ENCODE measurements around the gene TPH2.

Gene TPH2

DNA sequence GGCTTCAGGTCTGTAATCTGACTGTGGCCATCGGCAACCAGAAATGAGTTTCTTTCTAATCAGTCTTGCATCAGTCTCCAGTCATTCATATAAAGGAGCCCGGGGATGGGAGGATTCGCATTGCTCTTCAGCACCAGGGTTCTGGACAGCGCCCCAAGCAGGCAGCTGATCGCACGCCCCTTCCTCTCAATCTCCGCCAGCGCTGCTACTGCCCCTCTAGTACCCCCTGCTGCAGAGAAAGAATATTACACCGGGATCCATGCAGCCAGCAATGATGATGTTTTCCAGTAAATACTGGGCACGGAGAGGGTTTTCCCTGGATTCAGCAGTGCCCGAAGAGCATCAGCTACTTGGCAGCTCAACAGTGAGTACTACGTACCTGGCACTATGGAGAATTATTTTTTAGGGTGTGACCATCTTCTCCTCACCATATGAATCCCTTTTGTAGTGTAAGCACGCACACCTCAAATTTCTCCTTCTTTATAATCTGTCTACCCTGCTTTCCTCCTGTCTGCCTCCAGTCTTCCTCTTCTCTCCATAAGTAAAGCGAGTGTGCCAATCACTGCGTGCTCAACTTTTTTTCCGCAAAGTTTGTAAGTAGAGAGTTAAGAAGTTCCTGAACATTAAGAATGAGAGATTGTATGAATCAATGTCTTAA, at the start of gene TPH2:
TSS of gene TPH2 (plus strand) at position 118 of the 658 bp plus-strand sequence. CDS start at position 260, 142 bp downstream.
- DNase-seq (ENCODE audit: low spot score) = peak; percentile 87

DNA sequence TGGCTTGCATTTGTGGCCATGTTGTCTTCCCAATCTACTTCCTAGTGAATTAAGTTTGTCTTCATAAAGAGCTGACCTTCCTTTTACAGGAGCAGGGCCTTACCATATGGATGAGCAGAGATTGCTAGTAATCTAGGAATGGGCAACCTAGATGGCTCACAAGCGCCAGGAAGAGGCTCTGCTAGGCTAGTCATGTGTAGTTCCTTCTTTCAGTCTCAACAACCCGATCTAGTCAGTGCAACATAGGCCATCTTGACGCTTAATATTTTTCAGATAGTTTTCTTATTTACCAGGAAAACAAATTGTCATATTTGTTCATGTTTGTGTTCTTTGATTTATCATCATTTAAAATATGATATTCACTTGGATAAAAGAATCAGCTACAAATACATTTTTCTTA, 48.2 kb upstream of the TPH2 start:
- no peak for DNase-seq (ENCODE audit: low spot score)

DNA sequence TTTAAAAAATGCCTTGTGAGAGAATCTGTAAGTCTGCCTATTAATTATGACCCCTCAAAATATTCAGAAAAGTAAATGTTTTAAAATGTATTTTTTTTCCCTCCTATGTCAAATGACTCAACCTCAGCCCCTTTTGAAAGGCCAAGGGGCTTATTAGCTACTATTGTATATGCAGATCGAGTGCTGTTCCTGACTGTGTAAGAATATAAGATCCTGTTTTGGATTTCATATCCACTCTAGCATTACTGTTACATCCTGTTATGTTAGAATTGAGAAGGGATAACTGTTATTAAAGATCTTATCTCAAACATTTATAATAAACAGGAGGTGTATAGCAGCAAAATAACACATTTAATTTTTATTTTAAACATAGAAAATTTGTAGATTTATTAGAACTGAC, 46.6 kb upstream of the TPH2 start:
- DNase-seq (ENCODE audit: low spot score) = no peak

DNA sequence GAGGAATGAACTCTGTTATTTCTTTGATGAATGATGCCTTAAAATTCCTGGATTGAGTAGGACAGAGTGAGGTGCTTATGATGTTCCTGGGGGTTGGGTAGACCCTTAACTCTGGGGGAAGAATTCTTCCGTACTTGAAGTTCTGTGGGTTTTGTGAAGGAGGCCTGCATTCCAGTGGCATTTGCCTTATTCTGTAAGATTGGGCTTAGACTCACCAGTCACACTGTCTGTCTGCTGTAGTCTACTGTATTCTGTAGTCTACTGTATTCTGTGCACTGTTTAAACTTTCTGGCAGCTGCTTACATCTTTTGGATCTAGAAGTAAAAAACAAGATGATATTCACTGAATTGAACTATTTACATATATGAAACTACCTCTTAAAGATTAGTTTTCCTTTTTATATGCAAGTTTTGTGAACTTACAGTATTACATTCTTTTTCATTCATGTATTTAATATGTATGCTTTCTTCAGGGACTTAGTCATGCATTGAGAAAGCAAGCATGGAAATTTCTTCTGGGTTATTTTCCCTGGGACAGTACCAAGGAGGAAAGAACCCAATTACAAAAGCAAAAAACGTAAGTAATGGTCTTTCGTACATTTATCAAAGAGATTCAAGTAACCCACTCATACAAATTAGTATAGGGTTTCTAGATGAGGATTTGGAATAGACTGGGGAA, 42.3 kb upstream of the TPH2 start:
- DNase-seq (ENCODE audit: low spot score) = no peak

DNA sequence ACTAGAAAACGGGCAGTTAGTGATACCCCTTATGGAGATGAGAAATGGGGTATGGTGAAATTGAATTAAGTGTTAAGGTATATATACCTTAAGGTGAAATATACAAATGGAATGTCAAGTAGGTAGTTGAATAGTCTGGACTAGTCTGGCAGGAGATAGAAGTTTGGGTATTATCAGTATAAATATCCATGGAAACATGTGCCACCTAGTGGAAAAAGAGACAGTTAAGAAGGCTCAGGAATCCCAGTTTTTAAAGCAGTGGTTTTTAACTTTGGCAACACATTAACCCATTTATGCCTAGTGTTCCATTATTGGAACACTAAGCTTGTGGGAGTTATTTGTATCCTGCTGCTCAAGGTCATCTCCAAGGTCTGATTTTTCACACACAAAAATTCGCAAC, 38.6 kb upstream of the TPH2 start:
- peak; percentile 7 for DNase-seq (ENCODE audit: low spot score)

DNA sequence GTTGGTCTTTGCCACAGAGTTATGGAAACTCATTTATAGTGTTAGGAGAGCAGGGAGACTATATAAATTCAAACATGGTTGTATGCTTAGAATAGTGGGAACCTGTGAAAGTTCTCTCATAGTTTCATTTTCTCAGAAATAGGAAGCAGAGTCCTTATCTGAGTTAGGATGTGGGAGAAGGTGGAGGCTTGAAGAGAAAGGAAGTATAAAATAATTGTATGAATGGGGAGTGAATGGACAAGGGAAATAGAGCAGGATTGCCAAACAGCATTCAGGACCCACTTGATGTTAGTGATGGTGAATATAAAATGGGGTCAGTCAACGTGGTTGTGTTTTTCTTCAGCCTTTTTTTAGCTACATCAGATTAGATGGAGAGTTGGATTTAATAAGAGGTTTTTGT, 34.0 kb upstream of the TPH2 start:
- DNase-seq (ENCODE audit: low spot score) = no peak

DNA sequence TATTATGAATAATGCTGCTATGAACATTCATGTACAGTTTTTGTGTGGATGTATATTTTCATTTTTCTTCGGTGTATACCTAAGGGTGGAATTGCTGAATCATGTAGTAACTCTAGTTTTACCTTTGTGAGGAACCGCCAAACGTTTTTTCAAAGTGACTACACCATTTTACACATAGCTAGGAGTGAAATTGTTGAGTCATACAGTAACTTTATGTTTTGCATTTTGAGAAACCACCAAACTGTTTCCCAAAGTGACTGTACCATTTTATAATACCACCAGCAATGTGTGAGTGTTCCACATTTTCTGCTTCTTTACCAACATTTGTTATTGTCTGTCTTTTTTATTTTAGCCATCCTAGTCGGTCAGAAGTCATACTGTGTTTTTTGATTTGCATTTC, 3.1 kb upstream of the TPH2 start:
- DNase-seq (ENCODE audit: low spot score) = no peak

DNA sequence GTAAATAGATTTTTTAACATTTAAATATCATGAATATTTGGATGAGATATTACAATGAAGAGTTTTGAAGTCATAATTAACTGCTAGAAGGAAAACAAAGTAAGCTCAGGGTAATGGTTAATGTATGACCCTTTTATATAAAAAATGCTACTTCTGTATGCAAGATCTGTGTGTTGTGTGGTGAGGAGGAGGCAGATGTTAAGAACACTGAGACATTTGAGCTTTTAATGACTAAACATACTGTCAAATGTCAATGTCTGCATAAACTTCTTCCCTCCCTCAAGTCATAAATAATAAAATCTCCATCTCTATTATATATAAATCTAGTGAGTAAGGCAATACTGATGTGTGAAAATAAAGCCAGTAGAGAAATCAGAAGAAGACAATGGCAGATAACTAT, 1.4 kb downstream of the TPH2 start:
- DNase-seq (ENCODE audit: low spot score) = no peak

DNA sequence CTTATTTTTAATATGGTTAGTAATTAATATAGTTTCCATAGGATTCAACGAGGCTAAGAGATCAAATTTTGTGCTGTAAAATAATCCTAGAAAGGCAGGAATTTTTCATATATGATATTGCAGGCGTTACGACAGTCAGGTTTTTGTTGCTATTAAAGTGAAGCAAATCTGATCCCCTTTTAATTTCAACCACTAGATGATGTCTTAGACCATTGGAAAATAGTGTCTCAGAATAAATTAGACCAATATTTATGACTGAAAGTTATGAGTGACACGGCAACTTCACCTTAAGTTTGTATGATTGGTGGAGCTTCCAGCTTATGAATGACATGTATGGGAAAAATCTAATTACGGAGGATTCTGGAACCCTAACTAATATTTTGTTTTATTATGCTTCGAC, 2.5 kb downstream of the TPH2 start:
- no peak for DNase-seq (ENCODE audit: low spot score)

DNA sequence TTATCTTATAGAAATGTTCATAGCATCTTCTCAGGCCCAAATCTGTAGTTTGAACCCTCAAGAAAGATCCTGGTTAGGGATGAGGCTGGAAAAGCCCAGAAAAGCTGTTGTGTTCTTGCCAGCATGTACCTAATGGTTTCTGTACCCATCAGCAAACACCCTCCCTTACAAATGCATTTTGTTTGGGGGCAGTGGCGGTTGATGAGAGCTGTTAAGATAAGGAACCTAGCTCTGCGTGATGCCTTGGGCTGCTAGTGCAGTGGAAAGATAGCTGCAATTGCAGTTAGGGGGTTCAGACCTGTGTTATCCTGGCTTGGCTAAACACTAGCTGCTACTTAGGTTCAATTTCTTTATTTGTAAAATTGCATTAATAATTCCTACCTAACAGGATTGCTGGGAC, 3.6 kb downstream of the TPH2 start:
- DNase-seq (ENCODE audit: low spot score) = no peak

DNA sequence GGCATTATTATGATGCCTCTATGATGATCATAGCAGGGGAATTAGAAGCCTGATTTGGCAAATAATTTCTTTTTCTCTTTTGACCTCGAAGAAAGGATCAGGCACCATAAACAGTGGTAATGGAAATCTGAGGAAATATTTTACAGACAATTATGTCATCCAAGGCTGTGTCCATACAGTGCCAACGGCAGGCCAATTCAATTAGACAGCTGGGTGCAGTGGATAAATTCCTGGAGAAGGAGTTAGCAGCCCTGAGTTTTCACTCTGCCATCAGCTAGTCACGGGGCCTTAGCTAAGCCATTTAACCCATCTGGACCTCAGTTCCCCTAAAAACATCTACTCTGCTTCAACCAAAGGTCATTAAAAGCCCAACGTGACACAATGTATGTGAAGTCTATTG, 4.1 kb downstream of the TPH2 start:
- no peak for DNase-seq (ENCODE audit: low spot score)

DNA sequence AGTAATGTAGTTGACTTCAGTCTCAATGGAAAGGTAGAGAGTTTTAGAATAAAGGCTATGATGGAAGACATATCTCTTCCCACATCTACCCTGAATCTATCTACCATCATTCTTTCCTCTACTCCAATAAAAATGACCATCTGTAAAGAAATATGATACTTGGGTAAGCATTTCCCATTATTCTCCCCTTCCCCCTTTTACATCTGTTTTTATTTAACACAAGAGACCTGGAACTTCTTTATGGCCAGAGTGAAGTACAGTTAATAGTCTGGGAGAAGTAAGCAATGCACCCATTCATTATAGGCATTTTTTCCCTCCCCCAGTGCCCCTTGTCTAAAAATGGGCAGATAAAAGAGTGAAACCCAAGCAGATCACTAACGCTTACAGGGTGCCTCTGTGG, 6.5 kb downstream of the TPH2 start:
- no peak for DNase-seq (ENCODE audit: low spot score)

DNA sequence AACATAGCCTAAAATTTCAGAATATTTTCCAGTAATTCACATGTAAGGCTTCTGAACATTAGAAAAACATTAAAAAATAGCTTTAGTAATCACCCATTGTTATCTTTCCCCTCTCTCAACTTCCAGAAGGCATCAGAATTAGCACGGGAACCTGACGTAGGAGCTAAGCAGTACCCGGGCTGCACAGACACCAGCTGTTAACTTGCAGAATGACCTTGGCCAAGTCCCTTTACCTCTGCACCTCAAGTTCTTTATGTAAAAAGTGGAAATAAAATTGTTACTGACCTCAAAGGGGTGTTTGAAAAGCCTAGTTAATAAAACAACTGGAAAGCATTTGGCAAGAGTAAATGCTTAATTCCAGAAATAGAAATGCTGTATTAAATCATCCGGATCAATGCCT, 7.2 kb downstream of the TPH2 start:
- no peak for DNase-seq (ENCODE audit: low spot score)

DNA sequence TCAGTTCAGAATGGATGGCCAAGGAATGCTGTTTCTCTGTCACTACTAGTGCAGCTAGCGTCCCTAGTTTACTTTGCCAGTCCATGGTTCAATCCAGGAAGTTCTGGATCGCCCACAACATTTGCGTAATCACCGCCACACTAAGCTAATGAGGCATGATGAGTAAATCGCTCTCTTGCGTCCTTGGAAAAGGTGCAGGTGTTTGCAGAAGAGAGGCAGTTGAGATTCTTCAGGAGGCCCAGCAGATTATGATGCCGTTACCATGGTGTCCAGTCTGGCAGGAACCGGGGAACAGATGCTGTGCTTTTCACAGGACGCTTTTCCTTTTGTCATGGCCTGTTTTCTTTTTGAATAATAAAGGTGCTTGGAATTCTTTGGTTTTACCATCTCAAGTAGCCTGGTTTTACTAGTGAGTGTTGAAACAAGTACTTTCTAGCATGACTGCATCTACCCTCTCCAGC, 9.0 kb downstream of the TPH2 start:
- DNase-seq (ENCODE audit: low spot score) = peak; percentile 70

DNA sequence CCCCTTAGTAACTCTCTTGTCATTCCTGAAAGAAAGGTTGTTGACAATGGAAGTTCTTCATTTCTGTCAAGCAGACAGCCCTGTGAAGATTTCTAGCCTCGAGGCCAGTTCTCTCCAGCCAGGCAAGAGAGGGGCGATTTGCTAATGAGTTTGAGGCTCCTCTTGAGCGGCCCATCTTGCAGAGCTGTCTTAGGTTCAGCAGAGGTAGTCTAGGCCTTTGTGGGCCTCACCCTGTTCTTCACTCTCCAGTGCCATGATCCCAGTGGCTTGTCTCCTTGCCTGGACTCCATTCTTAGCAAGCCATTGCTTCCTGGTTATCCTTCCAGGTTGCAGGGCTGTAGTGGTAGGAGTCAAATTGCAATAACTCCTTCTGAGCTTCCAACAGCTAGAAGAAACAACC, 9.7 kb downstream of the TPH2 start:
- DNase-seq (ENCODE audit: low spot score) = no peak

DNA sequence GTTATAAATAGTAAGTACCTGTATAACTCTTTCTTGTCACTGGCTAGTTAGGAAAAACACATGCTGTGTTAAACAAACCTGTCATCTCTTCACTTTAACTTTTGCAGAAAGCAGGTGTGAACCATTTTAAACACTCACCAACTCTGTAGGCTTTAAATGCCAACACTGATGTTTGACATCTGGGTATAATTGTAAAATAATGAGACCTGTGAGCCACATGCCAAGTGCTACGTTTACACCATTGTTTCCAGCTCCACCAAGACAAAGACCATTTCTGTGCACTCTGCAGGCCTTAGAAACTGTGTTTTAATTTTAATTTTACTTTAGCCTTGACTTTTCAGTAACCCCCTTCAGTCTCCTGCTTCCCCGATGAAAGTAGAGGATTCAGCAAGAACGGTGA, 11.0 kb downstream of the TPH2 start:
- DNase-seq (ENCODE audit: low spot score) = no peak

DNA sequence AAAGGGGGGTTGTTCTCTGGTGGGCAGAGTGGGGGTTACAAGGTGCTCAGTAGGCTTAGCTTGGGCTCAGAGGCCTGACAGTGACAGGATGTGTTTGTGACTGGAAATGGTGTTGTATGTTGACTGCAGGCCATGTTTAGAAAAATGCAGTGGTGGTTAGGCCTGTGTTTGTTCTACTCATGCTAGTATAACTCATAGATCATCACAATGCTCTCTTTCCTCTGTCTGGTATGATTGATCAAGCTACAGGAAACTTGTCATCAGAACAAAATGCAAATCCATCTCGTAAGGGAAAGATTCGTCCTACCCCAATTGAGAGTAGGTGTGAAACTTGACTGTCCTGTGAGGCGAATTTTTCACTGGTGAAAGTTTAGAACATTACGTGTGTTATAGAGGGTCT, 11.8 kb downstream of the TPH2 start:
- DNase-seq (ENCODE audit: low spot score) = no peak

DNA sequence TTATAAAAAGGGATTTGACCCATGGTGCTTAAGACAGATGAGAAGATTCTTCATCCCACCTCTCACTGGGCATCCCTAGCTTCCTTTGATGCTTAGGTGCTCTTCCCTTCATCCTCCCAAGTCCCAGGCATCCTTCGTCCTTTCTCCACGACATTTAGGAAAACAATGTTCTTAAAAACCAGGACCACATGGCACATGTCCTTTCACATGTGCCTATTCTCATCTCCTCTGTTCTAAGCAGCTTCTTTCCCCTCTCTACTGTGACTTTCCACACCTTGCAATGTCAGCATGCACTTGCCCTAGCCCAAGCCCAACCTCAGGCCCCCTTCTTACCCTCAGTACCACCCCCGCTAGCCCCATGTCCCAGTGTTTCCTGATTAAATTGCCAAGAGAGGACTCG, 12.2 kb downstream of the TPH2 start:
- DNase-seq (ENCODE audit: low spot score) = no peak

DNA sequence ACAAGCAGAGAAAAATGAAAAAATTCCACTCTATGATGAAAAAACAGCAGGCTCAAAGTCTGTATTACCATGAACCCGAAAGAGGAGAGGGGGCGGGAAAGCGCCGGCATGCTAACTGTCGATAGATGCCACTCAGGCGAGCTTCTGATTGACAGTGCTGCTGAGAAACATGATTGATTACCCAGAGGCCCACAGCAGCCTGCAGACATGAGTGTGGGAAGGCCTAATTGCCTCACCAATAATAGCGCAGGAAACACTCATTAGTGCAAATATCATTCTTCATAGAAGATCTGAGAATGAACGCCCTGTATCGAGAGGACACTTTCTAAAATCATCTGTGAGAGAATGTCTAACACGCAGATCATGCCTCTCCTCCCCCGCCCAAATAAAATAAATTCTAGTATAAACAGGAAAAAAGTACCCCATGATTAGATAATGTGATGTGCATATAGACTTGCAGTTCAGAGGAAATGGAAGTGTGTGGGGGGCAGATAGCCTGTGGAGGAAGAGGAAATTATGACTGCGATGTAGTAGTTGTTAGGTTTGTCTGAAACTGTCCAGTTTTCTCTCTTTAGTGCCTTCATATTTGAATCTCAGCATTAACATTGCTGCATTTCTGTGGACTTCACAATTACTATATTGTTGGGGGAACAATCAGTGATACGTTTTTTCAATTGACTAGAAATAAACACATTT, 15.6 kb downstream of the TPH2 start:
- DNase-seq (ENCODE audit: low spot score) = no peak

DNA sequence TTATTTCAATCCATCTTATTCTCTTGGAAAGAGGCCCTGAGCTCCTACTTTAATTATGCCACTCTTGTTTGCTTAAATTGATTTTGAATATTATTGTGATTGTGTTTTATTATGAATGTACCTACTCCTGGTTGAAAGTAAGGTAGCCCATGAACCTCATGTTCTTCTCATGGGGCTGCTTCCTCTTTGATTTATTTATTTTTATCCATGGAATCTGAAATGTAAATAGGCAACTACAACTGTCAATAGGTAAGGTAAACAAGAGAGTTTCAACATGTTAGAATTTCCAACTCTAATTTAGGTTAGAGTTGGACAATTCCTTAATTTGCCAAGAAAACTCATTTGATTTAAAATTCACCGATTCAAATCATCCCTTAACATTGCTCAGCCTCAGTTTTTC, 16.2 kb downstream of the TPH2 start:
- no peak for DNase-seq (ENCODE audit: low spot score)

DNA sequence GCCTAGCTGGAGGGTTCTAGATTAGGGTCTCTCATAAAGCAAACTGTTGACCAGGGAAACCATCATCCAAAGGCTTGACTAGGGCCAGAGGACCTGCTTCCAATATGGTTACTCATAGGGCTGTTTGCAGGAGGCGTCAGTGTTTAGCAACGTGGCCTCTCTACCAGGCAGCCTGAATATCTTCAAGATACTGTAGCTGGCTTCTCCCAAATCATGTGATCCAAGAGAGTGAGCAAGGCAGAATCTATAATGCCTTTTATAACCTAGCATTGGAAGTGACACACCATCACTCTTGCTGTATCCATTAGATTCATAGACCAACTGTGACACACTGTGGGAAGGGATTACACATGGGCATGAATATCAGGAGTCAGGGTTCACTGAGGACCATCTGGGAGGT, 17.3 kb downstream of the TPH2 start:
- no peak for DNase-seq (ENCODE audit: low spot score)

DNA sequence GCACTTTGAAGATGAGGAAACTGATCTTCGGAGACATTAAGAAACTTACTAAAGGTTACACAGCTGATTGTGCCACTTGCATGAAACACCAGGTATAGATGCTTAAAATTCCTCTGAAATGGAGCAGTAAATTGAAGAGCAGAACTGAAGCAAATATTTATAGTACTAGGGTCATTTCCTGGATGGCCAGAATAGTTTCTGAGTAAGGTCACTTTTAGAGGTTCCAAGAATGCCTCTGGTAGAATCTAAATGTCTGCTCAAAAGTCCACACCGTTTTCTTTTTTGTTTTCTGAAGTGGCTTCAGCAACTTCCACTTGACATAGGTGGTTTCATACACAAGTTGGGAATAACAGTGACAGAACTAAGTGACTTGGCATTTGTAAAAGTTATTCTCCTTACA, 19.4 kb downstream of the TPH2 start:
- no peak for DNase-seq (ENCODE audit: low spot score)

DNA sequence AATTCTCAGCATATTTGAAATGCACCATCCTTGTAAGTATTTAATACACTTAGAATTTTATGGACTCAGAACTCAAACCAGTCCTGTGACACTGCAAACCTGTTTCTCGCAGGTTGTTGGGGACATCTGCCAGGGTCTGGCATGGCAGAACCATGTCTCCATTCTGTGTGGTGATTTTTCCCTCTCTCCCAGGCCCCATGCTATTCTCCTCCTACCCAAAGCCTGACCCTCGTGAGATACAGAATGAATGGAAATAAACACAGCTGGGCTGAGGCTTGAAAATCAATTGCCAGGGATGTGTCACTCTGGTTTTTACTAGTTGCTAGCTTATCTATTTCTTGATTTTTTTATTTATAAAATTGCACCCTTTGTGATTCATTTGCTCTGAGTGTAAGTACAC, 19.8 kb downstream of the TPH2 start:
- DNase-seq (ENCODE audit: low spot score) = no peak
